SKM-1 (cell line): ENCODE data around the gene DHX32.

ENCODE experiments used
- DNase-seq: peaks from one replicate; lab custom pipeline; 2025; ENCODE audit not compliant: unreplicated experiment; lab: John Stamatoyannopoulos, UW

Gene DHX32

GRCh38 chr10:125848371-125848770 lies 32.7 kb downstream of the DHX32 start:
- no peak for DNase-seq

GRCh38 chr10:125846894-125847293 lies 34.2 kb downstream of the DHX32 start:
- no peak for DNase-seq

- no peak for DNase-seq
These were observed 35.5 kb downstream of the DHX32 start for GRCh38 chr10:125845617-125846016.

- no peak for DNase-seq
These were observed 36.3 kb downstream of the DHX32 start for GRCh38 chr10:125844751-125845221.

GRCh38 chr10:125843603-125844329 lies 37.3 kb downstream of the DHX32 start:
- no peak for DNase-seq

GRCh38 chr10:125840955-125841354 lies 40.1 kb downstream of the DHX32 start:
- DNase-seq = no peak

GRCh38 chr10:125840406-125840805 lies 40.7 kb downstream of the DHX32 start:
- DNase-seq = no peak

GRCh38 chr10:125838802-125839575 lies 42.1 kb downstream of the DHX32 start:
- DNase-seq = no peak

- DNase-seq = no peak
These were observed 44.3 kb downstream of the DHX32 start for GRCh38 chr10:125836746-125837145.

- no peak for DNase-seq
These were observed 52.8 kb downstream of the DHX32 start for GRCh38 chr10:125828311-125828710.

- peak; percentile 7 for DNase-seq
These were observed 54.0 kb downstream of the DHX32 start for GRCh38 chr10:125827133-125827532.

GRCh38 chr10:125824736-125825135 lies 56.4 kb downstream of the DHX32 start:
- DNase-seq = no peak

- DNase-seq = no peak
These were observed 57.3 kb downstream of the DHX32 start for GRCh38 chr10:125823663-125824251.

GRCh38 chr10:125822878-125823662 lies 58.0 kb downstream of the DHX32 start, which contains the start of the genes BCCIP and UROS:
BCCIP (plus strand) TSS chr10:125823546; CDS start chr10:125823558, 12 bp downstream.
UROS (minus strand) TSS chr10:125823258; CDS start chr10:125816499, 6,759 bp downstream.
- peak; percentile 94 for DNase-seq

- no peak for DNase-seq
These were observed 60.4 kb downstream of the DHX32 start for GRCh38 chr10:125820701-125821100.

- DNase-seq = no peak
These were observed 63.6 kb downstream of the DHX32 start for GRCh38 chr10:125817337-125817946.

- no peak for DNase-seq
These were observed 64.5 kb downstream of the DHX32 start for GRCh38 chr10:125816548-125816947.

- DNase-seq = no peak
These were observed 65.3 kb downstream of the DHX32 start for GRCh38 chr10:125815764-125816163.

- DNase-seq = no peak
These were observed 68.9 kb downstream of the DHX32 start for GRCh38 chr10:125812128-125812750.

GRCh38 chr10:125811251-125811650 lies 69.8 kb downstream of the DHX32 start:
- no peak for DNase-seq
